Mammary epithelial cell (primary cell): Measurements from ENCODE around the gene PTPRO.

Source experiments
- EZH2 ChIP-seq: IDR thresholded peaks from 2 replicates; pipeline ENCODE4 v1.6.1; 2012; ENCODE audit warnings: low read length, inconsistent platforms, borderline replicate concordance
- TF ChIP-seq, protein P1 (sequence below), 2 donors: IDR thresholded peaks in 1 of 2; conservative IDR thresholded peaks in 1 of 2; 2 replicates each; pipeline ENCODE4 v1.5.1; 2011 to 2012; ENCODE audit warnings: inconsistent platforms in 2 of 2, low read length in 2 of 2, mild to moderate bottlenecking in 2 of 2, control low read depth in 1 of 2, low read depth in 1 of 2; ENCODE audit not compliant: insufficient read depth in 1 of 2; ENCODE audit errors: extremely low read depth in 1 of 2

DNA sequence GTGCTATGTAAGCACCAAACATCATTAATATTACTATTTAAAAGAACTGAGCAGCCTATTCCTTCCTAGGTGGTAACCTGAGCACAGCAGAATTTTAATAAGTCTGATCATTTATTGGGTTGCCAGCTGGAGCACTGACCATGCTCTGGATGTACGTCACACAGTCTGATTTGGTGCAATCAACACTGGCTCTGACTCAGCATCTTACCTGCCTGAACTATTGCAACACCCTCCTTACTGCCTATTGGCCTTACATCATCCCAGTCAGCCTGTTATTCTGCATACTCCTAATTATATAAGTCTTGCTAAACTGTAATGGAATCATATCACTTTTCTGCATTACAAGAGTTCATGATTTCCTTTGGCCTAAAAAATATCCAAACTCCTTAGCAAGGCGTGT lies 149.7 kb downstream of the PTPRO start:
- TF ChIP-seq, protein P1, sequence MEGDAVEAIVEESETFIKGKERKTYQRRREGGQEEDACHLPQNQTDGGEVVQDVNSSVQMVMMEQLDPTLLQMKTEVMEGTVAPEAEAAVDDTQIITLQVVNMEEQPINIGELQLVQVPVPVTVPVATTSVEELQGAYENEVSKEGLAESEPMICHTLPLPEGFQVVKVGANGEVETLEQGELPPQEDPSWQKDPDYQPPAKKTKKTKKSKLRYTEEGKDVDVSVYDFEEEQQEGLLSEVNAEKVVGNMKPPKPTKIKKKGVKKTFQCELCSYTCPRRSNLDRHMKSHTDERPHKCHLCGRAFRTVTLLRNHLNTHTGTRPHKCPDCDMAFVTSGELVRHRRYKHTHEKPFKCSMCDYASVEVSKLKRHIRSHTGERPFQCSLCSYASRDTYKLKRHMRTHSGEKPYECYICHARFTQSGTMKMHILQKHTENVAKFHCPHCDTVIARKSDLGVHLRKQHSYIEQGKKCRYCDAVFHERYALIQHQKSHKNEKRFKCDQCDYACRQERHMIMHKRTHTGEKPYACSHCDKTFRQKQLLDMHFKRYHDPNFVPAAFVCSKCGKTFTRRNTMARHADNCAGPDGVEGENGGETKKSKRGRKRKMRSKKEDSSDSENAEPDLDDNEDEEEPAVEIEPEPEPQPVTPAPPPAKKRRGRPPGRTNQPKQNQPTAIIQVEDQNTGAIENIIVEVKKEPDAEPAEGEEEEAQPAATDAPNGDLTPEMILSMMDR (conservative IDR thresholded peaks at IDR 0.05 in 1 of 2, IDR thresholded peaks at IDR 0.05 in 1 of 2; ENCODE audit: extremely low read depth in 1 of 2, insufficient read depth in 1 of 2, low read depth in 1 of 2, low read length in 2 of 2) = no peak
- no peak for TF ChIP-seq EZH2
